ENCODE results near the gene TBXAS1.

The TBXAS1 gene

GRCh38 chr7:140028311-140028710 lies 199.2 kb downstream of the TBXAS1 start:
- no peak for DNase-seq

GRCh38 chr7:140029072-140029471 lies 200.0 kb downstream of the TBXAS1 start:
- DNase-seq: no peak

GRCh38 chr7:140031364-140031763 lies 202.3 kb downstream of the TBXAS1 start:
- no peak for DNase-seq

- no peak for DNase-seq
Measured at GRCh38 chr7:140033036-140033435, 204.0 kb downstream of the TBXAS1 start.

DNA sequence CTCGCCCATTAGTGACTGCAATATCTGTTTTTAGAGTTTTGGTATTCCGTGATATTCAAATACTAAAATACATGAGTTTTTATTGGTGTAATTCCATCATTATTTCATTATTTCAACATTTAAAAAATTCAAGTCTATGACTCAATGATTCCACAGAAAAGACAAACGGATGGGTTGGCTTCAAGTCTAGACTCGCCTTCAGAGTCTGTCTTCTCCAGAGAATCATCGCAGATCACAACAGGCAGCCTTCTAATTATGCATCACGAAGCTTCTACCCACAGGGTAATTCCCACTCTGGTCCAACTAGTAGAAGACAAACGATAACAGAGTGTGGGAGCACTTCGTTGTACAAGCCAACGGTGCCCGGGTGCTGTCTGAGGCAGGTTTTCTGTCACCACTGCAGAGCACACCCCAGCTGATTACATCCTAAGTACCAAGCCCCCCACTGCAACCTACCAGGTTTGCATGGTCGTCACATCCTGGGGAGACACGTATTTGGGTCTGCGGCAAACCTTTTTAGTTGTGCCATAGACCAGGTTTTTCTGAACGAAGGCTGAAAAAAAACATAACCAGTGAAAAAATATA lies 204.8 kb downstream of the TBXAS1 start:
- no peak for DNase-seq

DNA sequence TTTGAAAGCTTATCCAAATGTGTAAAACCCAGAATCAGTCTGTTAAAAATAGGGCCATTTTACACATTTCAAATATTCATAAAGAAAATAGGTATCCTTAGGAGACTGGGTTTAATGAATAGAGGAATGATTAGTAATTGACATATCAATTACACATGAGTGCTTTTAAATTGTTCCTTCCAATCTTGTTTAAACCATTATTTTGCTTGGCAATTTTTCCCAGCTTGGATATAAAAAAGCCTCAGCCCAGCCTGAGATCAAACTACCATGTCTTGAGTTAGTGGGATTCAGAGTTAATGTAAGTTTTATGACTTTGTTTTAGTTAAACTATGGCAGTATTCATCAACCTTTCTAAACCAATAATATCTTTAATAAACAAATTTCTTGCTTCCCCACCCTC lies 205.4 kb downstream of the TBXAS1 start:
- DNase-seq: no peak

GRCh38 chr7:140035400-140036223 lies 206.5 kb downstream of the TBXAS1 start:
- no peak for DNase-seq

DNA sequence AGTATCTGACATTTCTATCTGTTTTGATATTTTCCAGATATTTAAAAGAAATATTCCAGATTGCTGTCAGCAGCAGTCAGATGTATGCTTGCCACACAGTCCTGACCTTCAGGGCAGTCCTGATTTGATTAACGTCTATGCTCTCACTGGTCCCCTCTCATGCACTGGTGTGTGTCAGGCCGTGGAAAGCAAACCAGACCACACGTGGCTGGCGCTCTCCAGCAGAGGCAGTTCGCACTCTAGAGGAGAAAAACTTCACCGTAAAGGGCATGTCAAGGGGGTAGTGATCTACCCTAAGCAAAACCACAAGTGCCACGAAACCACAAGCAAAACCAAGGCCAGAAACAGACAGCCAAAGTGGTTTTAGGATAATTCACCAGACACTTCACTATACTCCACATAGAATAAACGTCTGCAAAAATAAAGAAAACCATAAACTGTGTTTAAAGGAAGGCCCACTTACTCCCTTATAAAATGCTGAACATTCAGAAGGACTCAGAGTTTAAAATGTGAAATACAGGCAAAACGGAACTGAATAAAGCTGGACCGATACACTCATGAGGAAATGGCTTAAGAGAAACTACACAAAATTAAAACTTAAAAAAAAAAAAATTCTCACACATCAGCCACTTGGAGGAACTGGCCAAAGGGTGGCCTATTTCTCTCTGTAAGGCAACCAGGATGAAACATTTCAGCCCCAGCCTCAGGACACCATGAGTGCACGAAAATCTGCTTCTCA lies 207.3 kb downstream of the TBXAS1 start:
- no peak for DNase-seq

GRCh38 chr7:140039066-140039465 lies 210.0 kb downstream of the TBXAS1 start:
- no peak for DNase-seq

GRCh38 chr7:140039896-140040295 lies 210.8 kb downstream of the TBXAS1 start:
- DNase-seq: no peak

GRCh38 chr7:140041659-140042385 lies 212.8 kb downstream of the TBXAS1 start:
- no peak for DNase-seq

DNA sequence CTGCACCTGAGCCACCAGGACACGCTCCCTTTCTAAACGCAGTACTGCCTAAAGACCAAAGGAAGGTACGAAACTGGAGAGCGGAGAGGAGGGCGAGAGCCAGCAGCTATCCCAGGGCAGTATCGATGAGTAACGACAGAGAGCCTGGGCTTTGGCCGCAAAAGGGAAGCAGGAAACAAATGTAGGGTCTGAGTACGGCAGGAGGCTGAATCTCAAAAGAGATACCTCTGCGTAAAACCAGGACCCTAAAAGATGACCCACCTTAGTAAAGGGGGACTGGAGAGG lies 213.3 kb downstream of the TBXAS1 start:
- no peak for DNase-seq

- DNase-seq: no peak
Measured at GRCh38 chr7:140044251-140044650, 215.2 kb downstream of the TBXAS1 start.

- DNase-seq: no peak
Measured at GRCh38 chr7:140045697-140046096, 216.6 kb downstream of the TBXAS1 start.

- no peak for DNase-seq
Measured at GRCh38 chr7:140047197-140047596, 218.1 kb downstream of the TBXAS1 start.

- no peak for DNase-seq
Measured at GRCh38 chr7:140048138-140048537, 219.1 kb downstream of the TBXAS1 start.

DNA sequence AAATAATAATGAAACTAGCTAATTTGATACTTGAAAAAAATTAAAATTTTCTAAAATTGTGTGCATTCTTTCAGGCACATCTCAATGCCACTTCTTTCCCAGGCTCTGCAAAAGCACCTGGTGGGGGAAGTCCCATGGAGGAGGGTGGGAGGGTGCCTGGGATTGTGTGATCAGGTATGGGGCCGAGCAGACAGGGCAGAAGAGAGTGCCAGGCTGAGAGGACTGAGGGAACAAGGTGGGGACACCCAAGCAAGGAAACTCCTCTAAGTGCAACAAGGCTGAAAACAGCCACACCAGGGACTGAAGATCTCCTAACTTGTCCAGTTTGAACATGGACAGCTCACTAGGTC lies 219.9 kb downstream of the TBXAS1 start:
- no peak for DNase-seq

DNA sequence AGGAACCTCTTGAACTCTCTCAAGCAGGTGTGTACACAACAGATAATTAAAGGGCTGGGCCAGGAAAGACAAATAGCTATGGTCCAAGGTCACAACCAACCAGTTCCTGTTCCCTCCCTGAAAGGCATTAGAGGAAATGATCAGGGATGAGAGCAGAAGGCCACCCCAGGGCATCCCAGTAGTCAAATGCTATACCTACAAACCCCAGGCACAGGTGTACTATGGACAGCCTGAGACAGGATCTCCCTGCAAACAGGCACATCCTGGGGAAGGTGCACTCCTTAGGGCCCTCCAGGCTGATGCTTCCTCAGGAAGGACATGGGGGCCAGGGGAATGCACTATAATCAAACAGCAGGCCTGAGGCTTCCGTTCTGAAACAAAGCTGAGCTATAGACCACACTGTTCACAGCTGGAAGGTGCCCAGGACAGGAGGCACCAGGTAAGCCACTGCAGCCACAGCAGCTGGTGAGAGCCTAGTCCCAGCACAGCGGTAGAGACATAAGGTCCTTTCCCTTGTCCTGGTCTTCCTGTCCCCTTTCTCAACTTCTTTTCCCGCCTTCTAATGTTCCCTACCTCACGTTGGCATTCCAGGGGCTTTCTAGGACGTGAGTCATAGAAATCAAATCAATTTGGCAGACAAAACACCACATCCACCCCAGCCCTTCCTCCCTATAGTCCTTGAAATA lies 220.4 kb downstream of the TBXAS1 start:
- DNase-seq: no peak

GRCh38 chr7:140050100-140050499 lies 221.0 kb downstream of the TBXAS1 start:
- DNase-seq: no peak

GRCh38 chr7:140051820-140052219 lies 222.8 kb downstream of the TBXAS1 start:
- DNase-seq: no peak

DNA sequence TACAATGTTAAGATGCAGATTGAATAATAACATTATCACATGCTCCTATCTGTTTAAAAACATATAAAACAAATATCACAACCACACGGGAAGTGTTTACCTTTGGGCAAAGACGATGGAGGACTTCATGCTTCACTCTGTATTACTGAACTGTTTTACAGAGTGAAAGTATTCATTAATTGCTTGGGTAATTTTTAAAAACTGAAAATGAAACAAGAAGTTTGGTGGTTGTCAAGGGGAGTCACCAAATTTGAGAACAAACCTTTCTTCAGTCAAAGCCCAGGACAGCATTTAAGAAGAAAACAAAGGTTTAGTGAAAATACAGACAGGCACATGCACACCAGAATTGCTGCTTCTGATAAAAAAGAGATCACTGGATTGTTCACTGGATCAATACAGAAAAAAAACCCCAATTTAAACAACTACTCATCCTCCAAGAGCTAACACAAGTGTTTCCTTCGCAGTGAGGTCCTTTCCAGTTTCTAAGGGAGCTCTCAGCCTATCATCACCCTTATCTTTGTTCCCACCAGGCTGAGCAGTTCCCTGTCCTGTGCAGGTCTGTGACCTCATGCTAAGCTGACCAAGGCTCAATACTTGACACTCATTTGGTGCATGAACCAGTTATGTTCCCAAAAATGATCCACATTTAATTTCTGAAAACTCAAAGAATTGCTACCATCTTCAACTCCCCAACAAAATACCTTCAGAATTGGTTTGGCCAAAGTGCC lies 224.9 kb downstream of the TBXAS1 start:
- no peak for DNase-seq

GRCh38 chr7:140054751-140055150 lies 225.7 kb downstream of the TBXAS1 start:
- no peak for DNase-seq

All from NCI-H1694 treated with DMSO at 0.1 percent for 48 hours (cell line).